Measurements from ENCODE around the gene SAT2.
"Not testable (repeated sequence)": the region's sequence is repeated elsewhere in the genome, so short reads cannot be mapped to it uniquely, and the experiment has no call there.

The SAT2 gene

DNA sequence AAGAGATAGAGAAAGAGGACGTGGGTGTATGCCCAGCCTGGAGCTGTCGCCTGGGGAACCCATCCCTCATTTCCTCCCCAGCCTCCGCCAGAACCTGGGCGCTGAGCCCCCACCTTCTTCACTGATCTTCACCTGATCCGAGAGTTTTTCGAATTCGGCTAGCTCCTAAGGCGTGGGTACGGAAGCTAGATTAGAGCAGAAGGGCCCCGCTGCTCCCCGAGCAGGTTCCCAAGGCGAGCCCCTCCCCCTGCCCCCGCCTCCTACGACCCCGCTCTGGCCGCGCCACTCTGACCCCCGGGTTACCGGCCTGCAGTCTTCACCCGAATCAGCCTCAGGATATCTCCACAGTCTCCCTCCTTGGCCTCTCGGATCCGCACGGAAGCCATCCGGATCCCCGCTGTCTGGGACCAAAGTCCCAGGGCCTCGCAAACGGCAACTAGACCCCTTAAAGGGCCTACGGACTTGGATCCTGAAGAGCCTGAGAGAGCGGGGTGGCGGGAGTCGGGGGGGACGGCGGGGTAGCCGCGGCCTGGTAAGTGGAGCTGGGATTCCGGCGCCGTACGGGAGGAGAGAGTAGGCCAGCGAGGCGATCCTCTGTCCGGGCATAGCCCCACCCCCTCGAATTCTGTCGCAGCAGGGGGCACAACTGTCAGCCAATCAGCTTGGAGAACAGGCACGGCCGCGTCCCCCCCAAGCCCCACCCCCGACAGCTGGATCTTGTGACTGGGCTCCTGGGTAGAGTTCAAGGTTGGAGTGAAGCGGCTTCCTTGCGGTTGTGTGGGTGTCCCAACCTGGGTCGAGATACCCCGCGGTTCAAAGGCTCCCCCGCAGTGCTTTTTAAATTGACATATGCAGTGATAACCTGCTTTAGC, at the start of gene SAT2:
Gene SAT2, minus strand, starts transcription at position 572 of the 872 bp plus-strand sequence. Its CDS starts 186 bp downstream, at position 386.
- peak; percentile 43 for DNase-seq

DNA sequence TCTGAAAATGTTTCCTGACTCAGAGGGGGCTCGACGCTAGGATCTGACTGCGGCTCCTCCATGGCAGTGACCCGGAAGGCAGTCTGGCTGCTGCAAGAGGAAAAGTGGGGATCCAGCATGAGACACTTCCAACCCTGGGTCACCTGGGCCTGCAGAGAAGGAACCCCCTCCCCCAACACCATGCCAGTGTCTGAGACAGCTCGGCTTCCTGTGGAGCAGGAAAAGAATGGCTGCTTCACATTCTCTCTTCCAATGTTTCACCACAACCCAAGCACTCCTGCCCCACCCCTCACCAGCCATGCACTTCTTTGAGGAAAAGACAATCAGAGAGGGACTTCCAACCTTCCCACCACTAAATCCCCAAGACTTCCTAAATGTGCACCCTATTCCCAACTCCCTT, 48.9 kb upstream of the SAT2 start:
- no peak for DNase-seq

DNA sequence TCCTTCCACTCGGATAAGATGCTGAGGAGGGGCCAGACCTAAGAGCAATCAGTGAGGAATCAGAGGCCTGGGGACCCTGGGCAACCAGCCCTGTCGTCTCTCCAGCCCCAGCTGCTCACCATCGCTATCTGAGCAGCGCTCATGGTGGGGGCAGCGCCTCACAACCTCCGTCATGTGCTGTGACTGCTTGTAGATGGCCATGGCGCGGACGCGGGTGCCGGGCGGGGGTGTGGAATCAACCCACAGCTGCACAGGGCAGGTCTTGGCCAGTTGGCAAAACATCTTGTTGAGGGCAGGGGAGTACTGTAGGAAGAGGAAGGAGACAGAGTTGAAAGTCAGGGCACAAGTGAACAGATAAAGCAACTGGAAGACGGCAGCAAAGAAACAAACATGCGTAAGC, 47.3 kb upstream of the SAT2 start:
- no peak for DNase-seq

DNA sequence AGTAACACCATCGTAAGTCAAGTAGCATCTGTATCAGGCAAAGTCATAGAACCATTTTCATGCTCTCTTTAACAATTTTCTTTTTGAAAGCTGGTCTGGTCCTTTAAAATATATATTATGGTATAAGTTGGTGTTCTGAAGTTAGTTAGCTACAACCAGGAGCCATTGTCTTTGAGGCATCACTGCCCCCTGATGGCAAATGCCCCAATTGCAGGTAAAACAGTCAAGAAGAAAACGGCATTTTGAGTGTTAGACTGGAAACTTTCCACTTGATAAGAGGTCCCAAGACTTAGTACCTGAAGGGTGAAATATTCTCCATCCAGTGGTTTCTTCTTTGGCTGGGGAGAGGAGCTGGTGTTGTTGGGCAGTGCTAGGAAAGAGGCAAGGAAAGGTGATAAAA, 45.6 kb upstream of the SAT2 start:
- peak; percentile 1 for DNase-seq

DNA sequence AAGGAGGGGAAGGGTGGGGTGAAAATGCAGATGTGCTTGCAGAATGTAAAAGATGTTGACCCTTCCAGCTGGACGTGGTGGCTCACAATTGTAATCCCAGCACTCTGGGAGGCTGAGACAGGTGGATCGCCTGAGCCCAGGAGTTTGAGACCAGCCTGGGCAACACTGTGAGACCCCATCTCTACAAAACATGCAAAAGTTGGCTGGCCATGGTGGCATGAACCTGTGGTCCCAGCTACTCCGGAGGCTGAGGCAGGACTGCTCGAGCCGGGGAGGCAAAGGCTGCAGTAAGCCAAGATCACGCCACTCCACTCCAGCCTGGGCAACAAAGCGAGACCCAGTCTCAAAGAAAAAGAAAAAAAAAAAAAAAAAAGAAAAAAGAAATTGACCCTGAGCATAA, 40.9 kb upstream of the SAT2 start:
- DNase-seq: no peak

DNA sequence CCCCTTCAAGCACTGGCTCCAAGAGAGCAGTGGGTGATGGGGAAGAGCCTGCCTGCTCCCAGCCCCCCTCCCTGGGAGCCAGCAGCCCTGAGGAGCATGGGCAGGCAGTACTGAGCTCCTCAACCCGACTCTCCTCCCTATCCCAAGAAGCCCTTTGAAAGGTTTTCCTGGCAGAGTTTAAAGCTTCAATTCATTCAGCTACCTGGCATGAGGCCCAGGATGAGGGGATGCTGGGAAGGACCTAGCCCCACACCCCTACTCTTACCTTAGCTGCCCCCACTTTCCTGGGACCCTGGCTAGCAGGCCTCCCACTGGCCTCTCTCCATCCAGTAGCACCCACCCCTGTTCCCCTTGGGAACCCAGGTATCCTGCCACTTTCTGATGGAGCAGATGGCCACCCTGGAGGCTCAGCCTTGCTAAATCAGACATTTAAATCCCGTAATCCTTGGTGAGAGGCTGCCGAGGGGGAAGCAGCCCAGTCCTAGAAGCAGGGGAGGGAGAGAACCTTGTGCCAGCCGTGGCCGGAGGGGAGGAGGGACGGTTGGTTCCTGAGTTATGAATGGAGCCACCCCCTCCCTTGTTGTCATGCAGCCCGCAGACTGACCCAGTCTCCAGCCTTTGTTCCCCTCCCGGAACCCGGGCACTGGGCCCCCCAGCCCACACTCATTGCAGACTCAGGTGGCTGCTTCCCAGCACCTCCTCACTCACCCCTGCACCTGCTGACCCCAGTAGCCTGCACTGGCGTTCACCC, 40.2 kb upstream of the SAT2 start:
- no peak for DNase-seq

DNA sequence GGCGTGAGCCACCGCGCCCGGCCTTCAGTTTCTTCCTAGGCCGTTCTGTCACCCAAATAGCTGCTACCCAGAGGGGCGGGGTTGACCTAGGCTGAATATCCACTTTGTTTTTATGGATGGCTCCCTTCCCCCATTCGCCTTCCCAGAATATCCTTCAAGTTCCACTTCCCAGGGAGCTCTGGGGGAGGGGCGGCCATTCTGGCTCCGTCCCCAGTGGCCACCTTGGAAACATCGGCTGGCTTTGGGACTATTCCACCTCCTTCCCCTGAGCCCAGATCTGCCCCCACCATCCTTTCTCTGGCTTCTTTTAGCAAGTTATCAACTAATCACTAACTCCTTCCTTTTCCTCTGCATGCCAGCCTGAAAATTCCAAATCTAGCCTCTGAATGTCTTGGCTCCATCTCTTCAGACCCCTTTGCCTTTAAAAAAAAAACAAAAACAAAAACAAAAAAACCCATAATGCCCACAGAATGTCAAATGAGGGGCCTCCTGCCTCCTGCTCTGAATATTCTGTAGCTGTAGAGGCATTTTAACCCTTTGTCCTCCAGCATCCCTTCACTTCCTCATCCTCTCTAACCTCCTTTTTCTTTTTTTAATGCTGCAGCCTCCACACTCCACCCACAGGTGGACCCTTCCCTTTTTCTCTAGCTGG, 29.5 kb upstream of the SAT2 start:
- no peak for DNase-seq

DNA sequence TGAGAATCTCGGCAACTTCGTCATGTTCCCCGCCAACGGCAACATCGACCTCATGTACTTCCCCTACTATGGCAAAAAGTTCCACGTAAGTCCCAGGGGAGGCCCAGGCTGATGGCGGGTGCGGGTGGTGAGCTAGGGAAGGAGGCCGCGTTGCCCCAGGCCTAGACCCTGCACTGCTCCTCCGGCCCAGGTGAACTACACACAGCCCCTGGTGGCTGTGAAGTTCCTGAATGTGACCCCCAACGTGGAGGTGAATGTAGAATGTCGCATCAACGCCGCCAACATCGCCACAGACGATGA, 27.9 kb upstream of the SAT2 start:
- DNase-seq: no peak

DNA sequence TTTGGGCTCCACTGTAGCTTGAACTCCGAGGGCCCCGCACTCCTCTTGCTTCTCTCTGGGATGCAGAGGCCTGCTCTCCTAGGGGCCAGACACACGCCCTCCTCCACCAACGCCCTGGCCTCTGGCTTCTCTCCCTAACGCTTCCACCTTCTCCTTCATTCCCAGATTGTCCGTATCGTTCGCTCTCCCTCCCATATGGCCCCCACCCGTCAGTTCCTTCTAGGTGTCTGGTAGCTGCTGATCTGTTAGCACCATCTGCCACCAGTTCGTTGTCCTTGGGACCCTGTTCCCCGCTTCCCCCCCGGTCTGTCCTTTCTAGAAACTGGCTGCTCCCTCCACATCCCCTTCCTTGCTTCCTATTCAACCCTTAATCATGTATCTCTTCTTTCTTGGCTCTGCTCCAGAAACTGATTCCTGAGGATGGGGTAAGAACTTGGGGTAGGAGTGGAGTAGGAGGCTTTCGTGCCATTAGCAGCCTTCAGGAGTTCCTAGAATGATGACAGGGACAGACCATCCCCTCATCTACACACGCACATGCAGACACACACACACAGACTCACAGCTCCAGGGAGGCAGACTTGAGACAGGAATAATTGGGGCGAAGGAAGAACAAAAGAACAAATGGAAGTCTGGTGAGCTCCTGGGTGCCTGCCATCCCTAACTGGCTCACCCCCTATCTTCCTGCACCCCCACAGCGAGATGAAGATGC, 27.4 kb upstream of the SAT2 start:
- DNase-seq: no peak

DNA sequence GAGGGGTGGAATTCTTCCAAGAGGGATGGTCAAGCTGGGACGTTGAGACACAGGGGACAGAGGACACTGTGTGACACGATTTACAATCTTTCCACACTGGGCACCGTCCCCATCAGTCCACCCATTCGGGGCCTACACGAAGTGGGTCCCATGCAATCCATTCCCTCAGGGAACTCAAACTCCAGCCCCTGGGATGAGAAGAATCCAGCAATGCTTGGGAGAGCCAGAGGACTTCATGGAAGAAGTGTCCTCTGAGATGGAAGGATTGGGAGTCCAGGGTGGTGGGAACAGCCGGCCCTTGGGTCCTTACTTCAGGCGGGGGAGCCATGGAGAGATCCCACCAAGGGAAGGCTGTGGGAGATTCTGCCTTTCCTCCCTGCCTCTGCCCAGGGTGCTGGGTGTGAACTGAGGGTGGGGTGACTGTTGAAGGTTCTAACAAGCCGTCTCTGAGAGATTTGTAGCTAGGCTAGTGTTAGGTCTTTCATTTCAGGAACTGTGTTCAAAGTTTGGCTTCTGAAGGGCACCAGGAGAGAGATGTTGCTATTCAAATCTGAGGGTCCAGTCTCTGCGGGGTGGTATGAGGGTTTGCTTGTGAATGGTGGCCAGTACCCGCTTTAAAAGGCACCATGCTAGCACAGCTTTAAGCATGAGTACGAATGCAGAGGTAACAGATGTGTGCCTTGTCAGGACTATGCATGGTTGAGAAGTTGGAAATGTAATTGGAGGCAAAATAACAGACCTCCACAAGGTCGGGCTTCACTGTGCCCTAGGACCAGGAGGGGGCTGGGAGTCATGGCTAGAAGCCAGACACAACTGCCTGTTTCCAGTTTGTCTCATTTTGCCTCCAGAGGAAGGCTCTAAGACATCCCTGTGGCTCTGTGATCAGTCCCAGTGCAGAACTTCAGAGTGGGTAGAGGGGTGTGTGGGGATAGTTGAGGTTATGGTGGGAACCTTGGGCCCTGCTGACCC, 25.1 kb upstream of the SAT2 start:
- DNase-seq: no peak

DNA sequence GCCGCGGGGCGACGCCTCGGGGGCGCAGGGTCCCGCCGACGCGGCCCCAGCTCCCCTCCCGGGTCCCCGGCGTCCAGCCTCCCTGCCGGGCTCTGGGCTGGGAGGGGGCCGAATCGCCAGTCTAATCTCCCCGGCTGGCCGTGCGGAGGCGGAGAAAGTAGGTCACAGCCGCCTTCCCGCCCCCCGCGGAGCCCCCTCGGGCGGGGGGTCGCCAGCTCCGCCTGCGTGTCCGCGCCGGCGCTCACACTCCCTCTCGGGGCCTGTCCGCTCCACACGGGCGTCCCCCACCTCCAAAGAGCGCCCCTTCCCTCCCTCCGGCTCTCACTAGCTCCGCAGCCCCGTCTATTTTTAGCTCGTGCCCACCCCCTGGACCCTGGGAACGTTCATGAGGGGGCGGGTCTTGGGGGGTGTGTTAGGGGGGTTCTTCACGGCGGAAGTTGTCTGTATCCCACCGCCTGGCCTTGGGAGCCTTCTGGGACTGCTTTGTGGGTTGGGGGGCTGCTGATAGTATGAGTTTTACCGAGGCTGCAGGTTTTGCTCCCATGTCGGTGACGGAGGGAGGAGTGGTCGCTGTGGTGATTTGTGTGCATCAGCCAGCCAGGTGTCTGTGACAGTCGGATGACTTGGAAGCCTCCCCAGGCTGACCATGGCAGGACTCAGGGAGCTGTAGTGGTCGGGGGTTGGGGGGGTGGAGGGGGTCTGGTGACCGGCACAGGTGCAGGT, 24.2 kb upstream of the SAT2 start:
- DNase-seq: no peak

DNA sequence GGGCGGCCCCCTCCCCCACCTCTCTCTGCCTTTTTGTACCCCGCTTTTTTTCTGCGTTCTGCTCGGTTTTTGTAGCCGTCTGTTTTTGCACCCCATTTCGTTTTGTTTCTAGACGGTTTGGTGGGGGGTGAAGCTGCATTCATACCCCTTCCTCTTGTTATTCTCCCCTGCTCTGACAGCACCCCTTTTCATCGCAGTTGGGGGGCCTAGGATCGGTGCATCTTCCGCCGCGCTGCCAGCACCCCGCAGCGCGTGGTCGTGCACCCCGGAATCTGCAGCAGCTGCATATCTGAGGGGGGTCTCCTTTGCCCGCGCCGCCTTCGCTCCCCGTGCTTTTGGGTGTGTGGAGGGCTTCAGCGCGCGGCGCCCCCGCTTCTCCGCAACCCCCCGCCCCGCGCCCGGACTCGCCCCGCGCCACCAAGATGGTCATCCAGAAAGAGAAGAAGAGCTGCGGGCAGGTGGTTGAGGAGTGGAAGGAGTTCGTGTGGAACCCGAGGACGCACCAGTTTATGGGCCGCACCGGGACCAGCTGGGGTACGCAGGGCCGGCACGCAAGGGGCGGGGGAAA, 23.6 kb upstream of the SAT2 start:
- DNase-seq: no peak

DNA sequence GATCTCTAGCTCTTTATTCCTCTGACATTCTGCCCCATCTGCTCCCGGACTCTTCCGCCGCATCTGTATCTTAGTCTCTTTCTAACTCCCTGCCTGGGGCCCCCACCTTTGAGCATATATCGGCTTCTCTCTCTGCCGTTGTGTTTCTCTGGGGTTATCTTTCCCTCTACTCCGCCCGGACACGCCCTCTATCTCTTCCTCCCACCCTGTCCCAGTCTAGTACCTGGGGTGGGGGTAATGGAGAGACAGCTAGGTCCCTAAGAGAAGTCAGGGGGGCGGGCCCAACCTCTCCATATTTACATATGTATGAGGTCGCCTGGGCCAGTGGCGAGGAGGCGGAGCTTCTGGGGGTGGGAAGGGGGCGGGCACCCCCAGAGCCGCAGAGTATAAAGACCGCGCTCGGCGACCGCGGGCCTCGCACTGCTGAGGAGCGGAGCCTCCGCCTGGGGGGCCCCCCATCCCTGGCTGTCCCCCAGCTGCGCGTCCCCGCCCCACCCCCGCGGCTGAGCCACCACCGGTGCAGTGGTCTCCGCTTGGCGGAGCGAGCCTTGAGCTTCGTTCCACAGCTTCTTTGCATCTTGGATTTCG, 23.0 kb upstream of the SAT2 start, which contains the start of gene ATP1B2:
Gene ATP1B2, plus strand, starts transcription at position 418 of the 588 bp plus-strand sequence. CDS start 593 bp downstream, outside the sequence.
- no peak for DNase-seq

DNA sequence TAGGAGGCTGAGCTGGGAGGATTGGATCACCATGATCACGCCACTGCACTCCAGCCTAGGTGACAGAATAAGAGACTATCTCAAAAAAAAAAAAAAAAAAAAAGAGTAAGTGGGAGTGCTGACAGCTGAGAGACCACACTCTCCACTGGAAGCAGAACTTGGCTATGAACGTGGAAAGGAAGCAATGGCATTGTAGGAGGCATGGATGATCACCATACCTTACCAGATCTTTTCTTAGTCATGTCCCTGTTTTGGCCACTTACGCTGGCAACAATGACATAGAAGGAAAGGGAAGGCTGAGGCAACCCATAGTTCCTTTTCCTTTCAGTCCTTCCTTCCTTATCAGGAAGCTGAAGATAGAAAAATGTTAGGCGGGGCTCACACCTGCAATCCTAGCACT, 19.4 kb upstream of the SAT2 start:
- no peak for DNase-seq

DNA sequence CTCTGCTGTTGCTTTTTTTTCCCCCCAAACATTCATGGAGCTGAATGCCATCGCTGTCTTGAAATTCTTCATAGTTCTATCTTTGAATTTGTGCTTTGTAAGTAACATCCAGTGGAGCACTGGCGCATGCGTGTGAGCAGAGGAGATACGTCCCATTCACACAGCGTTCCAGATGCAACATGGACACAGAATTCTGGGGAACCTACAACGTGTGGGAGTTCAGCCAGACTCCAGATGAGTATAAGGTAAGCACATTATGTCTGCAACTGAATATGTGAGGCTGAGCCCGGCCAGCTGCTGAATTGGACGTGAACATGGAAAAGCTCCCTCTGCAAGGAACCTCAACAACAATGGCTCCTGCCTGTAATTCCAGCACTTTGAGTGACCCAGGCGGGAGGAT, 18.8 kb upstream of the SAT2 start:
- DNase-seq: no peak

DNA sequence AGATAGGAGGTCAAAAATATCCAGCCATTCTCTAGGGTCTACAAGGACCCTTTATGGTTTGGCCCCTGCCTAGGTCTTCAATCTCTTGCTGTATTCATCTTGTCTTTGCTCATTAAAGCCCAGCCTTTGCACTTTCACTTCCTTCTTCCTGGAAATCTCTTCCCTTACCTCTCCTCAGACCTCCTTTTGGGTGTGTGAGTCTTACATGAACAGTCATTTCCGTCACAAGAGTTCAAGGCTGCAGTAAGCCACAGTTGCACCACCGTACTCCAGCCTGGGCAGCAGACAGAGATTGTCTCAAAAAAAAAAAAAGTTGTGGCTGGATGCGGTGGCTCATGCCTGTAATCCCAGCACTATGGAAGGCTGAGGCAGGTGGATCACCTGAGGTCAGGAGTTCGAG, 17.2 kb upstream of the SAT2 start:
- DNase-seq: no peak

DNA sequence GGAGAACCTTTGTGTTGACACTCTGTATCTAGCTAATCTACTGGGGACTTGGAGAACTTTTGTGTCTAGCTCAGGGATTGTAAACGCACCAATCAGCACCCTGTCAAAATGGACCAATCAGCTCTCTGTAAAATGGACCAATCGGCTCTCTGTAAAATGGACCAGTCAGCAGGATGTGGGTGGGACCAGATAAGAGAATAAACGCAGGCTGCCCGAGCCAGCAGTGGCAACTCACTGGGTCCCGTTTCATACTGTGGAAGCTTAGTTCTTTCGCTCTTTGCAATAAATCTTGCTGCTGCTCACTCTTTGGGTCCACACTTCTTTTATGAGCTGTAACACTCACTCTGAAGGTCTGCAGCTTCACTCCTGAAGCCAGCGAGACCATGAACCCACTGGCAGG, 14.0 kb upstream of the SAT2 start:
- DNase-seq: not testable (repeated sequence)

DNA sequence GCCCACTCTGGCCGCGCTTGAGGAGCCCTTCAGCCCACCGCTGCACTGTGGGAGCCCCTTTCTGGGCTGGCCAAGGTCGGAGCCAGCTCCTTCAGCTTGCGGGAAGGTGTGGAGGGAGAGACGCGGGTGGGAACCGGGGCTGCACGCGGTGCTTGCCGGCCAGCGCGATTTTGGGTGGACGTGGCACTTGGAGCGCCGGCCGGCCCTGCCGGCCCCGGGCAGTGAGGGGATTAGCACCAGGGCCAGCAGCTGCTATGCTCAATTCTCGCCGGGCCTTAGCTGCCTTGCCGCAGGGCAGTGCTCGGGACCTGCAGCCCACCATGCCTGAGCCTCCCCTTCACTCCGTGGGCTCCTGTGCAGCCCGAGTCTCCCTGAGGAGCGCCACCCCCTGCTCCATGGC, 13.2 kb upstream of the SAT2 start:
- DNase-seq: no peak

DNA sequence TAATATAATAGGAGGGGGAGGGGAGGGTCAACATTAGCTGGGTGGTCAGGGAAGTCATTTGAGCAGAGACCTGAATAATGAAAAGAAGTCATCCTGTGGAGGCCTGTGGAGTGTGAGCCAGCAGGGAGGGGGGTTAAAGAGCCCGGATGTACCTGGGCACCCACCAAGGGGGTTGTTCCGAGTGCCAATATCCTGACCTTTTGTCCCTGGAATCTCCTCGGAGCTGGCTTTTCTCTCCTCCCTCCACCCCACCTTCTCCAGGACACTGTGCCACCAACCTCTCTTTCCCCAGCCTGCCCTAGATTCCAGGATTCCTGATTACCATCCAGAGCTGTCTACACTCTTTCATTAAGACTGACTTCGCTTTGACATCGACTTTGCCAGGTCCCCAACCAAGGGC, 8.5 kb upstream of the SAT2 start:
- no peak for DNase-seq

DNA sequence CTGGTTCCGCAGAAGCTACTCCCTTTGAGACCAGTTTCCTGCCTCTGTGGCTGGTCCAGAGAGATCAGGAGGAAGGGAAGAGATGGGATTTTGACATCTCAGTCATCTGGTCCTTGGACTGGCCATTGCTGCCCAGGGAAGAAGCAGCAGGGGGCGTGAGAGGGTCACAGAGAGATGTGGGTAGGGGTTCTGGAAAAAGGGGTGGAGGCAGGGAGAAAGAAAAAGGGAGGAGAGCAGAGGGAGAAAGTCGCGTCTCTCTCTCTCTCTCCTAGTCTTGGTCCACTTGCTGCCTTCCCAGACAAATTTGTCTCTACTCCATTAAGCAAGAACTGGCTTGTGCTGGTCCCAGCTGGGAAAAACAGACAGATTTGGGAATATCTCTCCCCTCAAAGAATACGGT, 6.8 kb upstream of the SAT2 start:
- DNase-seq: no peak

DNA sequence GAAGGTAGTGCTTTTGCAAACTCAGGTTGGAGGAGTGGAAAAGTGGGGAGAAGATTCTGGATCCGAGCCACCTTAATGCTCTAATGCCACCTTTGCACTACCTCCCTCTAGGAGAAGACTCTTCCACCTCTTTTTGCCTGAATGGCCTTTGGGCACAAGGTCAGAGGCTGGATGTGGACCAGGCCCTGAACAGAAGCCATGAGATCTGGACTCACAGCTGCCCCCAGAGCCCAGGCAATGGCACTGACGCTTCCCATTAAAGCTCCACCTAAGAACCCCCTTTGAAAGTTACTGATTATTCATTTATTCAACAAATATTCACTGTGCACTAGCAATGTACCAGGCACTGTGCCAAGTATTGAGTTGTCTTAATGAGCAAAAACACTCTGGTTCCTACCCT, 5.5 kb upstream of the SAT2 start:
- DNase-seq: no peak
